ENCODE measurements around the gene CDHR5. TPM values are rescaled to one million over a fixed set of nuclear protein-coding genes. Genes with fewer than 3 reads are reported as not detected.

Gene CDHR5
- polyA plus RNA-seq, 3 donors: 31.0 to 42.2 (median 41.3) TPM

DNA sequence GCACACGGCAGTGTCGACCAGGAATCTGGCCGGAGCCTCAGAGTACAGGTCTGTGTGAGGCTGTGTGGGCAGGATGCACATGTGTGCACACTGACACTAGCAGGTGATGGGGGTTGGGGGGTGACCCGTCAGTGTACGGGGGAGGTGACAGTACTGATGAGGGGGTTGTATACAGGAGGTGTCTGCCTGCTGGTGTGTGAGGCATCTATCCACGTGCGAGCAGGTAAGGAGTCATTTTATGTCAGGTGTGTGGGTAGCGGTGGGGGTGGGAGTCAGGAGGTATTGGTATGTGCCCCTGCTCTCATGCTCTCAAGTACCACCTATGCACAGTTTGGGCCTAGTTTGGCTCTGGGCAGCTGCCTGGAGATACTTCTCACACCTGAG, 53.0 kb downstream of the CDHR5 start:
- DNase-seq (ENCODE audit: low read depth in 3 of 3, low spot score in 2 of 3): no peak

DNA sequence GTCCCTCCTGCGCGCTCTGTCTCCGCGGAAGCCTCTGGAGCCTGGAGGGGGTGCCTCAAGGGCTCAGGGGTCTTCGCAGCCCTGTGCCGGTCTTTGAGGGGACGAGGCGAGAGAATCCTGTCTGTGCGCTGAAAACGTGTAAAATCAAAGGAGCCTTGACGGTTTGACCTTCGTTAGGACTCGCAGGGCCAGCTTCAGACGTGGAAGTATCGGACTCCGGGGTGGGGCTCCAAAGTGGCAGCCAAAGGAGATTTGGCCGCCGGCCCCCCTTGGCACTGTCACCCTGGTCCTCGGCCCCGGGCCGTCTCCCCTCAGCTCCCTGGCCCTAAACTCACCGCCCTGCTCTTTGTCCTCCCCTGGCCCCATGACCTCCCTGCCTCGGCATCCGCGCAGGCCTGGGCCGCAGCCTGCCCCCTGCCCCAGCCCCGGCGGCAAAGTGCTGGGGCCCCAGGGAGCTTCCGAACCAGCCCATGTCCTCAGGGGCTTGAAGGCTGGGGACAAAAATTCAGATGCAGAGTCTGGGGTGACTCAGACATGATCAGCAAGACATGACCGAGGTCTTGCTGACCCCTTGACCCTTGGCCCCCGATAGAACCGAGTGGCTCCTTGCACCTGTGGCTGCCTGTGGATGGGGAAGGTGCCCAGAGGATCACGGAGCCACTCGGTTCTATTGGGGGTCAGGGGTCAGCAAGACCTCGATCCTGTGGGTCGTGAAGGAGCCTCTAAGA, 55.4 kb downstream of the CDHR5 start:
- DNase-seq (ENCODE audit: low read depth in 3 of 3, low spot score in 2 of 3): no peak

DNA sequence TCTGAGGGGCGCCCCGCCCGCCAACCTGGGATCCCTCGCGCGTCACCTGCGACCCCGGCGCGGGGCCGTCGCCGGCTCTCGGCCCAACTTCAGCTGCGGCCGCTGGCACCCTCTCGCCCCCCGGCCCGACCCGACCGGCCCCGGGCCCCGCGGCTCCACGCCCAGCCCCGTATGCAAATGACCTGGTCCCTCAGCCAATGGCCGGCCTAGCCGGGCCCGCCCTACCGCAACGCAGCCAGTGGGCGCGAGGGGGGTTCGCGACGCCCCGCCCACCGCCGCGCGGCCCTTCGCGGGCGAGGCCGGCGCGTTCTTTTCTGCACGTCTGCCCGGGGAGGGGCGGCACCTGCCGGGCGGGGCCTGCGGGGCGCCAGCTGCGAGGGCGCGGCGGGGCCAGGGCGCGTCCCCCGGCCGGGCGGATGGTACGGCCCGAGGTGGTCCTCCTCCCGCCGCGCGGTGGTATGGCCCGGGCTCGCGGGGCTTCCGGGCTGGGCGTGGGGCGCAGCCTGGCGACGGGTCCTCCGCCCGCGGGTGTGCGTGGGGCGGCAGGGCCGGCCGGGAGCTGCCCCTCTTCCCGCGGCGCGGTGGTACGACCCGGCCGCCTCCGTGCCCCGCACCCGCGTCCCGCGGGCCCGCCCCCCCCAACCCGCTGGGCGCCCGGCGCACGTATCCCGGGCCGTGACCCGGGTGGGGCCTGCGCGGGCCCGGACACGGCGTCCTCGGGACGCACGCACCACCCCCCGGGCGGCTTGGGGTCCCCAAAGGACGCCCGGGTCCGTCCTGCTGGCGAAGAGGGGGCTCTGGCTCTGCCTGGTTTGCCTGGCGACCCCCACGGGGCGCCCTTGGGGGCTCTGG, 56.2 kb downstream of the CDHR5 start:
- peak in 1 of 3 donors; percentile 88 for DNase-seq (ENCODE audit: low read depth in 3 of 3, low spot score in 2 of 3)

DNA sequence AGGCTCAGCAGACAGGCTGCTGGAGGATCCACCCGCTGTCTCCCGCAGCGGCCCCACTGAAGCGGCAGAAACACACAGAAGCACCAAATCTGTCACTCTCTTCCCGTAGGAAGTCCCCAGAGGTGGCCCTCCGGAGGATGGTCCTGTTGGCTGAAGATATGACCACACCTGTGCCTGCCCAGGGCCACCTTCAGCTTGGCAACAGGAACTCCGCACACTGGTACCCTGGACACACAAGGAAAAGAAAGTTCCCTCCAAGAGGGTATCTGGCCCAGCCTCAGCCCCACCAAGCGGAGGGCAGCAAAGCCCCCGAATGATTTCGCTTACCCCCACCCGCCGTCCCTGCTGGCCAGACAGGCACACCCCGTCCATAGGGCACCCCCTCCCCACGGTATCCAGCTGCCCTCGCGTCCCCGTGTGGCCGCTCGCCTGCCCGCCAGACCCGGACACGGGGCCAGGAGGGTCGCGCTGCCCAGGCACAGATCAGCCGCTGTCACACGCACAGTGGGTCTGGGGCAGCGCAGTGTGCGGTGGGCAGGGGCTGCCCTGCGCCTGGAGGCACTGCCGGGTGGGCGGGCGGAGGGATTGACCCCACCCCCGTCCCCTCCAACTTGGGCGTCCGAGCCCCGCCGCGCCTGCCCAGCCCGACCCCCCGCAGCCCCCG, 57.0 kb downstream of the CDHR5 start:
- no peak for DNase-seq (ENCODE audit: low read depth in 3 of 3, low spot score in 2 of 3)

GRCh38 chr11:567011-567628, 57.6 kb downstream of the CDHR5 start:
- no peak for DNase-seq (ENCODE audit: low read depth in 3 of 3, low spot score in 2 of 3)

Other genes with a start within 250 kb of the CDHR5 start
- gene PKP3, start 230.7 kb downstream of the CDHR5 start, polyA plus RNA-seq (ENCODE audit: insufficient read length in 3 of 3): 1 to 10 TPM; 4.1 to 5.5 (median 4.4) TPM
- gene SIGIRR, start 210.0 kb downstream of the CDHR5 start, polyA plus RNA-seq (ENCODE audit: insufficient read length in 3 of 3): 10 to 100 TPM; 25.0 to 31.9 (median 25.6) TPM
- gene ANO9, start 182.9 kb downstream of the CDHR5 start, polyA plus RNA-seq (ENCODE audit: insufficient read length in 3 of 3): 10 to 100 TPM in 1 of 3 donors, 1 to 10 TPM in 2; 6.4 to 10.3 (median 7.0) TPM
- gene PTDSS2, start 174.7 kb downstream of the CDHR5 start, polyA plus RNA-seq (ENCODE audit: insufficient read length in 3 of 3): 10 to 100 TPM; 27.0 to 30.6 (median 27.1) TPM
- 10 to 100 TPM; 62.4 to 80.0 (median 71.8) TPM for gene RNH1, start 117.7 kb downstream of the CDHR5 start, polyA plus RNA-seq (ENCODE audit: insufficient read length in 3 of 3)
- gene HRAS, start 89.4 kb downstream of the CDHR5 start, polyA plus RNA-seq (ENCODE audit: insufficient read length in 3 of 3): 10 to 100 TPM; 36.8 to 44.5 (median 39.2) TPM
- 1 to 10 TPM; 2.7 to 3.2 (median 3.0) TPM for gene LRRC56, start 87.4 kb downstream of the CDHR5 start, polyA plus RNA-seq (ENCODE audit: insufficient read length in 3 of 3)
- gene LMNTD2, start 64.2 kb downstream of the CDHR5 start, polyA plus RNA-seq (ENCODE audit: insufficient read length in 3 of 3): 1 to 10 TPM; 2.6 to 2.7 (median 2.6) TPM
- 10 to 100 TPM; 33.3 to 42.0 (median 37.5) TPM for gene RASSF7, start 64.0 kb downstream of the CDHR5 start, polyA plus RNA-seq (ENCODE audit: insufficient read length in 3 of 3)
- gene PHRF1, start 48.5 kb downstream of the CDHR5 start, polyA plus RNA-seq (ENCODE audit: insufficient read length in 3 of 3): 10 to 100 TPM; 17.9 to 20.7 (median 18.4) TPM
- gene IRF7, start 9.0 kb downstream of the CDHR5 start, polyA plus RNA-seq (ENCODE audit: insufficient read length in 3 of 3): 1 to 10 TPM; 5.9 to 8.0 (median 7.3) TPM
- gene SCT, start 2.2 kb upstream of the CDHR5 start, polyA plus RNA-seq (ENCODE audit: insufficient read length in 3 of 3): 1 to 10 TPM in 2 of 3 donors, under 1 TPM in 1; 0.76 to 1.6 (median 1.5) TPM
- 1 to 10 TPM; 1.4 to 2.4 (median 1.6) TPM for gene DRD4, start 12.3 kb upstream of the CDHR5 start, polyA plus RNA-seq (ENCODE audit: insufficient read length in 3 of 3)
- gene DEAF1, start 70.3 kb upstream of the CDHR5 start, polyA plus RNA-seq (ENCODE audit: insufficient read length in 3 of 3): 10 to 100 TPM; 30.6 to 52.9 (median 43.5) TPM
- 10 to 100 TPM; 31.0 to 38.4 (median 33.2) TPM for gene TMEM80, start 70.9 kb upstream of the CDHR5 start, polyA plus RNA-seq (ENCODE audit: insufficient read length in 3 of 3)
- gene EPS8L2, start 81.3 kb upstream of the CDHR5 start, polyA plus RNA-seq (ENCODE audit: insufficient read length in 3 of 3): 100 to 1,000 TPM in 1 of 3 donors, 10 to 100 TPM in 2; 89.8 to 112 (median 91.2) TPM
- 100 to 1,000 TPM; 109 to 129 (median 120) TPM for gene TALDO1, start 122.5 kb upstream of the CDHR5 start, polyA plus RNA-seq (ENCODE audit: insufficient read length in 3 of 3)
- 10 to 100 TPM; 47.3 to 62.5 (median 53.8) TPM for gene GATD1, start 152.5 kb upstream of the CDHR5 start, polyA plus RNA-seq (ENCODE audit: insufficient read length in 3 of 3)
- gene CEND1, start 165.1 kb upstream of the CDHR5 start, polyA plus RNA-seq (ENCODE audit: insufficient read length in 3 of 3): under 1 TPM; 0.24 to 0.29 (median 0.27) TPM
- gene SLC25A22, start 173.3 kb upstream of the CDHR5 start, polyA plus RNA-seq (ENCODE audit: insufficient read length in 3 of 3): 10 to 100 TPM; 10.8 to 11.5 (median 10.9) TPM
- gene PIDD1, start 180.3 kb upstream of the CDHR5 start, polyA plus RNA-seq (ENCODE audit: insufficient read length in 3 of 3): 1 to 10 TPM; 5.4 to 6.9 (median 5.6) TPM
- 100 to 1,000 TPM; 827 to 976 (median 885) TPM for gene RPLP2, start 185.0 kb upstream of the CDHR5 start, polyA plus RNA-seq (ENCODE audit: insufficient read length in 3 of 3)
- gene PNPLA2, start 194.0 kb upstream of the CDHR5 start, polyA plus RNA-seq (ENCODE audit: insufficient read length in 3 of 3): 10 to 100 TPM; 32.7 to 45.4 (median 38.1) TPM
- gene CRACR2B, start 203.0 kb upstream of the CDHR5 start, polyA plus RNA-seq (ENCODE audit: insufficient read length in 3 of 3): 10 to 100 TPM in 1 of 3 donors, 1 to 10 TPM in 2; 9.1 to 12.0 (median 9.7) TPM
- 100 to 1,000 TPM; 184 to 238 (median 188) TPM for gene CD151, start 208.0 kb upstream of the CDHR5 start, polyA plus RNA-seq (ENCODE audit: insufficient read length in 3 of 3)
- gene POLR2L, start 217.6 kb upstream of the CDHR5 start, polyA plus RNA-seq (ENCODE audit: insufficient read length in 3 of 3): 100 to 1,000 TPM in 1 of 3 donors, 10 to 100 TPM in 2; 76.3 to 103 (median 86.9) TPM
- gene TSPAN4, start 217.9 kb upstream of the CDHR5 start, polyA plus RNA-seq (ENCODE audit: insufficient read length in 3 of 3): 10 to 100 TPM; 55.0 to 71.2 (median 64.1) TPM

Measured in right renal cortex interstitium (tissue), 3 donors.